Kidney capillary endothelial cell (primary cell): ENCODE data around the gene CAMKMT.

Source experiments
- DNase-seq: peaks from one replicate; pipeline ENCODE4 v3.0.0-alpha.2; 2018; ENCODE audit warnings: low spot score

The CAMKMT gene

DNA sequence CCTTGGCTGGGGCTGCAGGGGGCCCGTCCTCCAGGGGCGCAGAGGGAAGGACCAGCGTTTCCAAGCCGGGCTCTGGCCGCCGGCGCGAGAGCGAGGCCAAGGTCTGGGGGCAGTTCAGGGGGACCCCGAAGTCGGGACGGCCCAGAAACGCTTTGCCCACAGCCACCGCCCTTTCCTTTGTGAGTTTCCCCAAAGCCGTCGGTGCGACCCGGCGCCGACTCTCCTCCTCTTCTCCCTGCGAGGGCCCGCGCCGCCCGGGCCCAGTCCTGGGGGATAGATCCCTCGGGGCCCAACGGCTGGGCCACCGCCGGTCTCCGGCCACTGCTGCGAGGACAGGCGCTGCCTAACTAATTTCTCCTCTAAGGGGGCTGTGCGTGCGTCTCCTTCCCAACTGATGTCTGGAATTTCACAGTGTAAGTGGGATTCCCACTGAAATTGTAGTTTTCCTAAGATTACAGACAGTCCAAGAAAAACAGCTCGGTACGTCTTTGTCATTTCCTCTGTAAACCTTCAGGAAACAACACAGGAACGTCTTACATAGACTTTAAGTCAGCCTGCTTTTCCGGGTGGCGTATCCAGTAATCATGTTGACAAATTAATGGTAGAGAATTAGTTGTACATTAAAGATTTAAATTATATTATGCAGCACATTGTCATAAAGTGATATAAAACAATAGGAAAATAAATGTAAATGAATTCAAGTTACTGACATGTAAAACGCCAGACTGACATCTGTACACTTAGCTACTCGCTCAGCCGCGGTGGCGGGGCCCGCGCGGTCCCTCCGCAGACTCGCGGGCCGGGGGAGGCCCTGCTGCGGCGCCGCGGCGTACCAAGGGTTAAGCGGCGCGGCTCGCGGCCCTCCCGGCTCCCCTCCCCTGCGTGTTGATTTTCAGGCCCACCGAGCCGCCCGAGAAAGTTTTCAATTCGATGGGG, 440.4 kb downstream of the CAMKMT start:
- DNase-seq: peak; percentile 79

DNA sequence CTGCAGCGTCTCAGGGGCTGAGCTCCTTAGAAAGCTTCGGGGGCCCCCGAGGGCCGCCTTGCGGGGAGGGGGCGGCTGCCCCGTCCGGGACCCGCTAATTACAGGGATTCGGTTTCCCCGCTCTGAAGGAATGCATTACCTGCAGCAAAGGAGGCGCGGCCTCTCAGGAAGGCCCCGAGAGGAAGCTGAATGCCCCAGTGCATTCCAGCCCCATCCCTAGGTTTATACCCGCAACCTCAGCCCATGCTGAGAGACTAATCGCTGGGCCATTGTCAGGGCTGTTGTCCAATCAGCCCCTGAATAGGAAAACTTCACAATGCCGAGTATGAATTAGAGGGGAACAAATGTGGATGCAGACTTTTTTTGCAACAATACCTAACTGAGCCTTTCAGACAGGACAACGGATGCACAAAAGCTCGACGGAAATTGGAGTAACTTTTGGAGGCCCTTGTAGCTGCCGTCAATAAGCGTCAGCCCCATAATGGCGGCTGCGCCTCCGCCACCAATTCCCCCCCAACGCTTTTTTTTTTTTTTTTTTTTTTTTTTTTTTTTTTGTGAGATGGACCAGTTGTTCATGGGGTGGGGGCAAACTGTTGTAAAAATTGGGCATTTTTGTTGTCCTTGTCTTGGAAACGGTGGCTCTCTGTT, 441.2 kb downstream of the CAMKMT start:
- peak; percentile 44 for DNase-seq

DNA sequence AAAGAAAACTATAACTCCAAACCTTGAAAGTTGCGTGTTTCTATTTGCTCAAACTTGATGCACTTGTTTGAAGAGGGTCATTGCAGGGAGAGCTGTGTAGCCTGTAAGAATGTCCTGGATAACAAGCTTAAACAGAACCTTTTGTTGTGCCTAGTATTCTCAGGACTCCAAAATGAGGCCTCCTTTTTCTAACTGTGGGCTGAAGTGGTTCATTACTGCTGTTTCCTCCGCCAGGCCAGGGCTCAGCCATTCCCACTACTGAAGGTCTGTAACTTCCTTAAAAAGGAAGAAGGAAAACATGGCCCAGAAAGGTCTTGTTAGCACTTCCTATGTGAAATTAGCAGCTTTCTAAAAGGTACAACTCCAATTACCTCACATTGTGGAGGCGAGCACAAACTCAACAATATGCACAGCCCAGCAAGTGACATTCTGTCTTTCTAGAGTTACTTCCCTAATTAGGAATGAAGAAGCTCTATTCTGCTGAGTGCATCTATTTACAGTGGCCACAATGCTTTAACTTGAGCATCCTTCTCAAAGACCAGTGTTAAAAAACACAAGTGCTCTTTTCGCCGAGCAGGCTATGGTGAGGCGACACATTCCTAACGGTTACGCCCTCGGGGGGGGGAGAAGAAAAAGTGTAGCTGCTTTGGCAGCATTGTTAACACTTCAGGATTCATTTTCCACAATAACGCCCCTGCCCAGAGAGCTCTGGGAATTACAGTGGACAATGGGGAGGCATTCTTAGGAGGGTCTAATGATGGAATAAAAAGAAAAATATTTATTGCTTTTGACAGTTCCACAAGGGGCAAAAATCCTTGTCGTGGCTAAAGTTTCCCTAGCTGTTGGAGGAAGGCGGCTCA, 442.9 kb downstream of the CAMKMT start:
- DNase-seq: no peak

DNA sequence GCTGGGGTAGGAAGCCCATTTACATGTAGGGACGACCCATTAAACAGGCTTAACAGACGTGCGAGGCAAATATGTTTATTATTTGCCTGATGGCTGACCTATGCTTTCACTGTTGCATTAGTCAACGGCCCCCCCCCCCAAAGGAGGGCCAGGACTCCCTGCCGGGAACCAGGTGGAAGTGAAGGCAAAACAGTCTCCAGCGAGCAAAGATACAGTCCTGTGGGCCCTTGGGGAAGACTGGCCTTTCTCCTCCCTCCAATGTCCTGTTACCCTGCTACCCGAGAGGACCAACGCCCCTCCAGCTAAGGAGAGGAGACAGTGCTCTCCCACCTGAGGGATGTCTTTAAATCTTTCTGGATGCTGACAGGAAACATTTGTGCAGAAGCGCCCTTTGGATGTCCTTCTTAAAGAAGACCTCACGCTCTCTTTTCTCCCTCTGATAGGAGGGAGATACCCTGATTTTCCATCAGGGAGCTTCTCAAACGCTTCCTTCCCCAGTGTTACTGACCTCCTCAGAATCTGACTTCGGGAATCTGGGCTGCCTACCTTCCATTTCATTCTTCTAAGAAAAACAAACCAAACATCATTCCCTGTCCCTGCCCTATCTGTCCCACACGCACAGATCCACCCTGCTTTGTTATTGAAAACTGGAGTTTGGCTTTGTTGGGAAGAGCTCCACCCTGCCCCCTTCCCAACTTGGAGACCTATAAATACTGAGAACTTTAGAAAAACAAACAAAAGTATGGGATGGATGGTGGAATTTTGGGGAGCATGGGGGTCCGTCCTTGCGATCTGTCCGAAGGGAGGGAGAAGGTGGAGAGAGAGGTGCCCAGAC, 443.9 kb downstream of the CAMKMT start:
- no peak for DNase-seq

DNA sequence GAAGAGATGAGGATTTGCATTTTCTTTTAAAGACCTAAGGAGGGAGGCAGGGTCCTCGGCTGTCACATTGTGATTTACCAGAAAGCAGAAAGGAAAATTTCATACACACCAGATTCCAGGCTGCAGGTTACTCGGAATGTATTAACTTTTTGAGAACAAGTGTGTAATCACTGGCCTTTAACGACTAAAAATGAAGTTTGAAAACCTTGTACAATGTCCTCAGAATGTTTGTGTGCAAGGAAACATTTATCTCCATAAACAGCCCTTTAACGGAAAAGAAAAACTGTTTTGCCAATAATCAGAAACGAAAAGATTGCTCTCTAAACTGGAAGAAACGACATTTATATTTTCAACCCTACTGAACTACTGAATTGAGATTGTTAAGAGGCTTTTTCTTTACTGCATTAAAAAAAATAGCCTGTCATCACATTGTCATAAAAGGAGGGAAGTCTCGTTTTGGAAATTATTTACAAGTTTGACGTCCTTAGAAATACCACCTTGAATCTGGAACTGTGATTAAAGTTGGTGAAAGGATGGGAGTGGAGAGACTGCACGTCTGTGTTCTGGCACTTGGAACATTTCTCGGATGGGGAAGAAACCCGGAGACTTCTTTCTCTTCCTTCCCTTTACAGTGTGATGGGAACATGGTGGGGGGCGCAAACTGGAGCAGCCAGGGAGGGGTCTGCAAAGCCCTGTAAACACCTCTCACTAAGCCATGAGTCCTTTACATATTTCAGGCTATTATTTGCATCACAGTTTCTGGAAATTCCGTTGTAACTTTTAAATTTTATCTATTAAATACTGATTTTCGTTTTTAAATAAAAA, 445.7 kb downstream of the CAMKMT start:
- DNase-seq: no peak

DNA sequence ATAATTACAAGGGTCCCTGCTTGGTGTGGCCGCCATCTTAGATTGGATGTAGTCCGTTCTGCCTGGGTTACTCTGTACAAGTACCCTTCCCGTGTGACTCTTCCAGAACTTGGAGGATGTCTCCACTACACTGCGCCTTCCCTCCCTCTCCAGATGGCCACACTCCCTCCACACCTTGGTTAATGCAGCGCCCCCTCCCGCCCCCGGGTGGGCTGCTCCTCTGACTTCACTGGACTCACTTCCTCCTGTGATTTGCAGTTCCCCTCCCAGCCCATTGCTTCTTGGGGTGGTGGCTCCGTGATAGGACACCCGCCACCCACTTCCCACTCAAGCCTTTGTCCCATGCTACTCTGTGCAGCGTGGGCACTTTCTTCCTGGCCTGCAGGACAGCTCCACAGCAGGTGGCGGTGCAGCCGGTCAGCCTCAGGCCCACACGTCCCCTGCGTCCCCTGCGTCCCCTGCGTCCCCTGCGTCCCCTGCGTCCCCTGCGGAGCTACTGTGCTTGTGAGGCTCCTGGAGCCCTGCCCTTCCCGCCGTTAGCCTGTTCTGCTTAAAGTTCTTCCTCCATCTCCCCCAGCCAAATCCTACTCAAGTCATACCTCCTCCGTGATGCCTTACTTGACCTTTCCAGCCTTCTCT, 449.3 kb downstream of the CAMKMT start:
- no peak for DNase-seq

DNA sequence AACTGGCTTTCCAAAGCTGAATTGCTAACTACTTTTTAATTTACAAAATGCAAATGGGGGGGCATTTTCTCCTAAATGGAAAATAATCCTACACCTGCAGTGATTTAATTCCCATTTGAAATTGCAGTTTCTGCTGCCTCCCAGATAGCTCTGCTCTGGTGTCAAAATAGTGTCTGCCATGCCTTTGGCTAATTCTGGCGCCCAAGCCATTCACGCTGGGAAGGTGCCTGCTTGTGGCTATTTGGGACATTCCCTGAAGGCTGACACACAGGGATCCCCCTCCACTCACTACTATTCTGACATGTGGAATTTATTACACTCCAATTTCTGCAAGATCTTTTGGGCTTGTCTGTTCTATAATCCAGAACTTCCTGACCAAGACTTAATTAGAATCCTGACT, 451.4 kb downstream of the CAMKMT start:
- DNase-seq: no peak

DNA sequence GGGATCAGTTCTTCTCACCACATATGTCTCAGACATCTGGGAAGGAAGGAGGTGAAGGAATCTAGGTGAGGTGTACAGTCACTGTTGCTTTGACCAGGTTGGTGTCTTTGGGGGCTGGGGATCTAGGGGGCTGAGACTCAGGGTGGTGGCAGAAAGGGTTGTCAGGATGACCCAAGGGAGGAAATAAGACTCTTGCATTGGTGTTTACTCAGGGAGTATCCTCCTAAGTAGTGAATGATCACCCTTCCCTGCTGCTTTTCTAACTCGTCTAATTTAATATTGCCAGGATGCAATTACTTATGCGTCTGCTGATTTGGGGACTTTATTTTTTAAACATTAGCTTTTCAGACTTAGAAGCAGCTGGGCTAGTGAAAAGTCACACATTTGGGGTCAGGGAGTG, 451.9 kb downstream of the CAMKMT start:
- DNase-seq: no peak

DNA sequence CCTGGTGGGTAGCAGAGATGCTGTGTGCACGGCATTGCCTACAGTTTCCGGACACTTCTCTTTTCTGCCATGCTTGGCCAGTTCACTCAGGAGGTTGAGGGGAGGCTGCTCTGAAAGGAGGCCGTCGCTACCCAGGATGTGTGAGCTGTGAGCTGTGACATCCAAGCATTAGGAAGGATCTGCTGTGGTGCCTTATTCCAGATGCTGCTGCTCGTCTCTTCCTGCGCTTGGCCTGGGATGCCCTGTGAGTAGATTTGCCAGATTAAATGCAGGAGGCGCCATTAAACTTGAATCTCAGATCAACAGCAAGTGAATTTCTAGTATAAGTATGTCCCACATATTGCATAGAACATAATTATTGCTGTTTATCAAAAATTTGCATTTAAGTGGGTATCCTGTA, 455.5 kb downstream of the CAMKMT start:
- DNase-seq: no peak

DNA sequence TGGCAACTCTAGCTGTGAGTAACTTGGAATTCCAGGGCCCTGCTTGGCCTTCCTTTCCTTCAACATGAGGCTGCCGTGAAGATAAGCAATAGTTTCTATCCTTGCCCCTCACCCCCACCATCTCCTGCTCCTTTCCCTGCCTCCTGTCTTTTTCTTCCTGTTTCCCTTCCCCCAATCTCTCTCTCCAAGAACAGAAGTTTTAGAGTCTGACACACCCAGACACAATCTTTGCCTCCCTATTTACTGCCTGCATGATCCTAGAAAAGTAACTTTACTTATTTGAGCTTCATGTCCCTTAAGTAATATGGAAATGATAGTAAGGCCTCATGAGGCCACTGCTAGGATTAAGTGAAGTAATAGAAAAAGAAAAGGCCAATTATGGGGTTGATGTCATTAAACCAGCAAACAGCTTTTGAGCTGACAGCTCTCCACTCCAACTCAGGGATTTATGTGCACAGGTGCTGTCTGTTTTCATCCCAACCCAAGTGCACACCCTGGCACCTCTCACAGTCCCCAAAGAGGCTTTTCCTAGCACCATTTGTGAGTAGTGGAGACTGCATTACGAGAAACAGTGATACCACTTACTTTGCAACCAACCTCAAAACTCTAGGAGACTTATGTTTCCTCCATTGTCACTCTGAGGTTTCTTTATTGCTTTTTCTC, 456.1 kb downstream of the CAMKMT start:
- no peak for DNase-seq

DNA sequence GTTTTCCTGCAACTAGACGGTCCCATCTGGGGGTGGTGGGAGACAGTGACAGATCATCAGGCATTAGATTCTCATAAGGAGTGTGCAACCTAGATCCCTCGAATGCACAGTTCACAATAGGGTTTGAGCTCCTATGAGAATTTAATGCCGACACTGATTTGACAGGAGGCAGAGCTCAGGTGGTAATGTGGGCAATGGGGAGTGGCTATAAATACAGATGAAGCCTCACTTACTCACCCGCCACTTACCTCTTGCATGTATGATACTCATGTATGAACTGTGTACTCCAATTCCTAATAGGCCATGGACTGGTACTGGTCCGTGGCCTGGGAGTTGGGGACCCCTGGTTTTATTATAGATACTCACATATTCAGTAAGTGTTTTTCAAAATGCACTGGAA, 457.3 kb downstream of the CAMKMT start:
- no peak for DNase-seq

DNA sequence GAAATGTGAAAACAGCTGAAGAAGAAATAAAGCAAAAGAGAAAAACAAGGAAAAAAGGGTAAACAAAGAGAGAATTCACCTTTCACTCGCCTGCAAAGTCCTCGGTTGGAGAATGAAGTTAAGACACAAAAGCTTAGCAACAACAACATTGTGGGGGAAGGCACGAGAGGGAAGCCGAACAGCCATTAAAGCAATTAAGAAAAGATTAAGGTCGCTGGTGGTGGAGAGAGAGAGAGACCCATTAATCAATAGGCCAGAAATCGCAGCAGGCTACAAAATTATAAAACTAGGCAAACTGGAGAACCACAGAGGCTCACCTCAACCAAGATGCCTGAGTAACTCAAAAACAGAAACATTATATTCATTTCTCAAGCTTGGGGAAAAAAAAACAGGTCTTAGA, 459.8 kb downstream of the CAMKMT start:
- DNase-seq: no peak

DNA sequence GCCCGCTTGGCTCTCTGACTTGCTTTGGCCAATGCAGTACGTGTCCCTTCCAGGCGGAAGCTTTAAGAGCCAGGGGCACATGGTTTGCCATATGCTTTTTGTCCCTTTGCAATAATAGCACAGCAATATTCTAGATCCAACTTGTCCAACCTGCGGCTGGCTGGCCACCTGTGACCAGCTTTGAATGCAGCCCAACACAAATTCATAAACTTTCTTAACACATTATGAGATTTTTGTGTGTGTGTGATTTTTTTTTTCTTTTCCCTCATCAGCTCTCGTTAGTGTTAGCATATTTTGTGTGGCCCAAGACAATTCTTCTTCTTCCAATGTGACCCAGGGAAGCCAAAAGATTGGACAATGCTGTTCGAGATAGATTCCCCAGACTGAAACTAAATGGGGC, 460.4 kb downstream of the CAMKMT start:
- no peak for DNase-seq
